HG02885 (cell line): ENCODE data around the gene DNAJC25.
"Not testable (repeated sequence)": the region's sequence is repeated elsewhere in the genome, so short reads cannot be mapped to it uniquely, and the experiment has no call there.

Experiments used
- ATAC-seq: cut with Tn5 transposase; IDR thresholded peaks from one replicate; pipeline ENCODE4 v1.9.1; 2021; ENCODE audit warnings: mild to moderate bottlenecking; ENCODE audit not compliant: unreplicated experiment, poor library complexity

The DNAJC25 gene

GRCh38 chr9:111662576-111663300, 31.6 kb downstream of the DNAJC25 start:
- ATAC-seq = no peak

GRCh38 chr9:111663301-111663823, 32.2 kb downstream of the DNAJC25 start:
- no peak for ATAC-seq

GRCh38 chr9:111668026-111668573, 37.0 kb downstream of the DNAJC25 start:
- no peak for ATAC-seq

GRCh38 chr9:111668601-111669000, 37.5 kb downstream of the DNAJC25 start:
- ATAC-seq = not testable (repeated sequence)

GRCh38 chr9:111674319-111674718, 43.2 kb downstream of the DNAJC25 start:
- no peak for ATAC-seq

- no peak for ATAC-seq
Measured at GRCh38 chr9:111676116-111676515, 45.0 kb downstream of the DNAJC25 start.

- no peak for ATAC-seq
Measured at GRCh38 chr9:111678293-111678692, 47.2 kb downstream of the DNAJC25 start.

GRCh38 chr9:111679199-111679598, 48.1 kb downstream of the DNAJC25 start:
- ATAC-seq = no peak

GRCh38 chr9:111683392-111683791, 52.3 kb downstream of the DNAJC25 start:
- ATAC-seq = no peak

- ATAC-seq = no peak
Measured at GRCh38 chr9:111691672-111692329, 60.7 kb downstream of the DNAJC25 start.

- no peak for ATAC-seq
Measured at GRCh38 chr9:111696796-111697195, 65.7 kb downstream of the DNAJC25 start.

- no peak for ATAC-seq
Measured at GRCh38 chr9:111700776-111701175, 69.6 kb downstream of the DNAJC25 start.
